Measurements from ENCODE around the gene CEACAM7.

DNA sequence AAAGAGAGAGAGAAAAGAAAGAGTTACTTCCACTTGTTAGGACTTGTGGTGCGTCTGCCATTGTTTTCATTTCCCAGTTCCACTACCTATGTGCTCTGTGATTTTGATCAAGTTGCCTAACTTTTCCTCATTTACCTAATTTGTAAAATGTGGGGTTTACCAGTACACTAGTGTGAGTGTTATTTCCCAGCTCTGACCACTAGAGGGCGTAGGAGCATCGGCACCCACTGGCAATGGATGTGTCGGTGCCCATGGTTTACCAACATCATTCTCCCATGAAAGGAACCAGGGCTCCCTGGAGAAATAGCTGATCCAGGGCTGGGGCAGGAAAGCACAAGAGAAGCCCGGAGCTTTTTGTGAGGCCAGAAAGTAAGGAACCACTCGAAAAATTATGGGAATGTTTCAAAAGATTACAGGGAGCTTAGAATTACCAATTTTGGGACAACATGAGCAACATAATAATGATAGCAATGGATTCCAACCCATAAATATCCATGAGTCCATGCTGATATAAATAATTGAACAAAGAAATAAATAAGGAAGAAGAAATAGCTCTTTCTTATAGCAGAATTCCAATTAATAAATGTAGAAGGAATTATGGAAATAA lies 46.1 kb downstream of the CEACAM7 start:
- TF ChIP-seq POLR2A (IDR thresholded peaks at IDR 0.05; ENCODE audit: low read depth, low read length): no peak
- no peak for TF ChIP-seq TAF1 (IDR thresholded peaks at IDR 0.05; ENCODE audit: borderline replicate concordance, low read depth, low read length)

Data from GM12892 (cell line).